NCI-H2029 (cell line): ENCODE measurements around the gene FAM3B.

Experiments
- DNase-seq: peaks from one replicate; lab custom pipeline; 2025; lab: John Stamatoyannopoulos, UW

FAM3B gene

DNA sequence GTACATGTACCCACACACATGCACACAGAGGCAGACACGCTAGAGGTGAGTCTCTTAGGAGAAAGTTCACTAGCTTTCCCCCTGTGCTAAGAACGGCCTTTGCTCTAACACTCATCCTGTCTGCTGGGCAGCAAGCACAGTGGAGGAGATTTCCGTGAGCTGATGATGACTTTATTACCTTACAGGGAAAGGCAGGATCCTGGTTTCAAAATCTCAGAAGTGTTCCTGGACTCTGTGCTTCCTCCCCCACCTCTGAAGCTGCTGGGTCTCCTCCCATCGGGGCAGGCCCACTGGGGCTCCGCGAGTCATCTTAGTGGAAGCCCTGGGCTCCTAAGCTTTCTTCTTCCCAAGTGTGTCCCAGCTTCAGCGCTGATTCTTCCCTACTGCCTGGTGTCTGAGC lies 2.7 kb downstream of the FAM3B start:
- DNase-seq = no peak

DNA sequence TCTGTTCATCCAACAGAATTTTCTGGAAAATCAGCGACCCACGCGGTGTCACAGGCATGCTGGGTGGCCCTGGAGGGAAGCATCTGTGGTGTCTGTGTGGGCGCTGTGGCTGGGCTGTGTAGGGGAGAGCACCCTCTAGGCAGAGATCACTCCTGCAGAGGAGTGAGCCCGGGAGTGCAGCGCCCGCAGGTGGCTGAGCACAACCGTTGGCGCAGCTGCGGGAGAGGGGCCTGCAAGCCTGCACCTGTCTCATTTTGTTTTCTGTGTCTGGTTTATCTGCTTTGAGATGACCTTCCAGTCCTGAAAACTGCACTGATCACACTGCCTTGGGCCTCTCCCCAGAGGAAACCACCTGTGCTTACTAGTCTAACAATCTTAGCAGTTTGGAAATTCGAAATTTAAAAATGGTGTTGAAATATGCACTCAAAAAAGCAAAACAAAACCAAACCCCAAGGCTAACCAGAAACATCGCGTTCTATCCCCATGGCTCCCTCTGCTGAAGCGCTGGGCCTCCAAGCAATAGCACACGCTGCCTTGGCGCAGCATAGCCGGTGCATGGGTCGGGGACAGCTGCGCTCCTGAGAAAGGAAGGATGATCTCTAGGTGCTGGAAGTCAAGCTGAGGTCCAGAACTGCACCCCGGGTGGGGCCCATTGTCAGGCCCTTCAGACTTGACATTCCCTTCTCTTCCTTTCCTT lies 4.8 kb downstream of the FAM3B start:
- DNase-seq = no peak

DNA sequence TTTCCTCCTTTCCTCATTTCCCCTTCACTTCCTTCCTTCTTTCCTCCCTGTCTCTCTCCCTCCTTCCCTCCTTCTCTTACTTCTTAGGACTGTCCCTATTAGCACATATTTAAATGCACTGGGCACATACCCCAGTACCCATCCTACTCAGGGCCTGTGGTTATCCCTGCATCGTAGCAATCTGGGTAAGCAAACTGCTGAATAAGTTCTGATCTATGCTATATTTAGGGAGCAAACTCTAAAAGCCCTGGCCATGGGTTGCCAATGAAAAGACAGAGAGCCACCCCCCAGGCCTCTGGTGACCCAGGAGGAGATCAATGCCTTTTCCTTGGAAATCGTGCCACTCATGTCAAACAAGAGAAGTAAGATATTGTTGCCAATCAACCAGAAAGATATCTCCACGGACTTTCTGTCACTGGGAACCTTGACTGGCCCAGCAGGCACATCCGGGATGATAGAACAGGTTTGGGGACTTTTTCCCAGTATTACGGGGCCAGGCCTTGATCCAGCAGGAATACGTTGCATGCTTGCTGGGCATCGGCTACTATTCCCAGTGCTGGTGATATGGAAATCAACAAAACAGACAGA lies 5.4 kb downstream of the FAM3B start:
- DNase-seq = no peak

DNA sequence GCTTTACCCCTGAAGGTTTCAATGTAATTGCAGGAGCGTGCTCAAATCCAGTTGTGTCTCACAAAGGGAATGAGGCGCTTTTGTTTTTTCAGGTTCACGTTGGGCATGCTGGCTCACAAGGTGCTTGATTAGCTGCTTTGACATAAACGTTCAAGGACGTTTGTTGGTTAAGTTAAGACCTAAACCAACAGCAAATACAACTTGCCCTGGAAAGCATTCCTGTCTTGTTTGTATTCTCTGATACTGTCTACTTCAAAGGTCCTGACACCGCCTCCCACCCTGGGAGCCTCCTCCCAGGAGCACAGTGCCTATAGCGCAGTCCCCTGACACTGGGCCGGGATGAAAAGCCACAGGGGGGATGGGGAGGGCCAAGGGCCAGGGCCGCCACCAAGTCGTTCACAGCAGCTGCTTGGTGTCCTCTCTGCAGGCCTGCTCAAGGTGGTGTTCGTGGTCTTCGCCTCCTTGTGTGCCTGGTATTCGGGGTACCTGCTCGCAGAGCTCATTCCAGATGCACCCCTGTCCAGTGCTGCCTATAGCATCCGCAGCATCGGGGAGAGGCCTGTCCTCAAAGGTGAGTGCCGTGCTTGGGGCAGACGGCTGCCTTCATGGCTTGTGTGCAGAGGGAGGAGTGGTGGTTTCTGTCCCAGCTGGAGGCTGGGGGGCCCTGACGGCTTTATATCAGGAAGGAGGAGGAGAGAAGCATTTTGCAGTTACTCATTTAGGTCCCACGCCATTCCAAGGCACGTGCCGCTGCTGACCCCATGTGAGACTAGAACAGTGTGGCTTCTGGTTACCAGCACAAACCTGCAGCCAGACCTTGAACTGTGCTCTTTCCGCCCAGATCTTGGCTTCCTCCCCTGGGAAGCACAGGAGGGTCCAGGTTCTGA lies 6.1 kb downstream of the FAM3B start:
- no peak for DNase-seq

DNA sequence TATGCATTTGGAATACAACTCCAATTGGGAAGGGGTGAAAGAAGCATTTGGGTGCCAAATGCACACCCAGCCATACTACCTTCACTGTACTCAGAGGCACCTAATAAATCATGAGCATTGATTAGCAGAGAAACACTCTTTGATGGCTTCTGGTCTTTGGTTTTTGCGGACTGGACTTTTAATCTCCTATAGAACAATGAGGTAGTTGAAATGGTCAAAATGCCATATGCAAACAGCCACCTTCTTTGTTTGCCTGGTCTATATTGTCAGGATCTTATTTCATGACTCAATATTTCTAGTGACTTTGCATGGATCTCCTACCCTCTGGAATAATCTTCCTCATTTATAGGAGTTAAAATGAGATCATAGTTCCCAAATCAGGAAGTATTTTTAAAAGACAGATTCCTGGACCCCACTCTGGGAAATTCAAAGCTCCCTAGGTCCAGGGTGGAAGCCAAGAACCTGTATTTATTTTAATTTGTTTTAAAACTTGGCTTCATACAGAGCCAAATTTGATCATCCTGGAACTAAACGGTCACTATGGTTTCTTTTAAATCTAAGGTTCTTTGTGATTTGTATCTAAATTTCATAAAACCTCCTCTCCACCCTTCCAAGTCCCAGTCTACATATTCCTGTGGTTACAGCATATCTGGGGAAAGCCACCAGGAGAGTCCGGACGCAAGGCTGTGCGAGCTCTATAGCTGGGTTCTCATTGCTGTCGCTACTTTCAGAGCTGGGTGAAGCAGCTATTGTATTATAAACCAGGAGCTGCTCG lies 8.7 kb downstream of the FAM3B start:
- no peak for DNase-seq

DNA sequence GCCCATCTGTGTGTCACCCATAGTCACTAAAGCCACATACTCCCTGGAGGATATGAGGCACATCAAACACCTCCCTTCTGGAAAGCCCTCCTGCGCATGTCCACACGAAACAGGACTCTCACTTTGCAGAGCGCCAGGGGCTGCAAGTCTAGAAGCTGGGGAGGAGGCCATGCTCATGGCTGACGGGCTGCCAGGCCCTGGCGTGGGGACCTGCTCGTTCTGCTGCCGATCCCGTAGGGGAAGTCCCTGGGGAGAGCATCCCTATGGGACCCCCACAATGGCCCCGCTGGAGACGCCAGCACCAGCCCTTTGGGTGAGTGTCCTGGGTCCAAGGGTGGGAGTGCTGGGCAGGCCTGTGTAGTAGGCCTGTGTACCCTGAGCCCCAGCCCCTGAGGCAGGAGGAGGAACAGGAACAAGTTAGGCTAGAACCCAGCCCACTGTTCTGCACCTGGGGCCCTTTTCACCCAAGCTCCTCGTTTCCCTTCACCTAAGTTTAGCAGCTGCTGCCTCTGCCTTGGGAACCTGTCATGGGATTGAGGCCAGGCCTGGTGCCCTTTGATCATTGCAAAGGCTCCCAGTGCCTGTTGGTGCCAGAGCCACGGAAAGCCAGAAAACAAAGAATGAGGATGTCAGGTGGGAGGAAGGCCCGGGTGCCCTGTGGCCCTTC lies 9.9 kb downstream of the FAM3B start:
- DNase-seq = no peak

DNA sequence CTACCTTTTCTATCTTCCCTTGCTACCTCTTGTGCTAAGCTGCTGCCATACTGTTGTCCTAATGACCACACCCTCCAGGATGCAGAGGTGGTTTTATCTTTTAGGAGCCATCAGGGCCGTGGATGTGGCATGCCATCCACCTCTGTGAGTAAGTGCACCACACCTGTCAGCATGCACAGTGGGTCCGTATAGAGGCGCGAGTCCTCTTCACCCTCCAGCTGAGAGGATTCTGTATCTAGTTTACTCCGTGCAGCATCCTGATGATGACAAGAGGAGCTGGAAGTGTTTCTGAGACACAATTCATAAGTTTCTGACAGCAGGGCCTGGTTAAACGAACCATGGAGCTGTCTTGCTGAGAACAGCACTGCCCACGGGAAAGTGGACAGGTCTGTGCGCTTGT lies 11.2 kb downstream of the FAM3B start:
- no peak for DNase-seq

DNA sequence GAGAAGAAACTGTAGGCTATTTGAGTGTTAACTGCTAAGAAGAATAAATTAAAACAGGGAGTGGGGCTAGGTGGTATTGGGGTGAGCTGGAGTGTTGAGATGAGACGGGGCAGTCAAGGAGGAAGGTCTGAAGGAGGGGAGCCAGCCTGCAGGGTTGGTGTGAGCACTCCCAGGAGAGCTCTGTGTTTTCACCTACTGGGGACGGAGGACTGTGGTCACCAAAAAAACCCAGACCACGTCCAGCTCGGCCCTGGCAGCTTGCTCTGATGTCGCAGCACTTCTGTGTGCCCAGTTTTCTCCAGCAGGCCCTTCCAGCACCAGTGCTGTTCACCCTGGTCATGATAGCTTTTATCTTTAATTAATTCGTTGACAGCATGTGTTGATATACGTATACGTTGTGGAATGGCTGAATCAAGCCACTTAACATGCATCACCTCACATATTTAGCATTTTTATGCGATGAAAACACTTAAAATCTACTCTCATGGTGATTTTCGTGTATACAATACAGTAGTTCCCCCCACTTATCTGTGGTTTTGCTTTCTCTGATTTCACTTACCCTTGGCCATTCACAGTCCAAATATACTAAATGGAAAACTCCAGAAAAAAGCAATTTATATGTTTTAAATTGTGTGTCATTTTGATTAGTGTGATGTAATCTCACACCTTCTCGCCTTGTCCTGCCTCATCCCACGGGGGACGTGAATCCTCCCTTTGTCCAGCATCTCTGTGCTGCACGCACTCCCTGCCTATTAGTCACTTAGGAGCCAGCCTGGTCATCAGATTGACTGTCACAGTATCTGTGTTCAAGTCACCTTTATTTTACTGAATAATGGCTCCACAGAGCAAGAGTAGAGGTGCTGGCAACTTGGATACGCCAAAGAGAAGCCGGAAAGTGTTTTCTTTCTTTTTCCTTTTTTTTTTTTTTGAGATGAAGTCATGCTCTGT lies 12.3 kb downstream of the FAM3B start:
- DNase-seq = no peak

DNA sequence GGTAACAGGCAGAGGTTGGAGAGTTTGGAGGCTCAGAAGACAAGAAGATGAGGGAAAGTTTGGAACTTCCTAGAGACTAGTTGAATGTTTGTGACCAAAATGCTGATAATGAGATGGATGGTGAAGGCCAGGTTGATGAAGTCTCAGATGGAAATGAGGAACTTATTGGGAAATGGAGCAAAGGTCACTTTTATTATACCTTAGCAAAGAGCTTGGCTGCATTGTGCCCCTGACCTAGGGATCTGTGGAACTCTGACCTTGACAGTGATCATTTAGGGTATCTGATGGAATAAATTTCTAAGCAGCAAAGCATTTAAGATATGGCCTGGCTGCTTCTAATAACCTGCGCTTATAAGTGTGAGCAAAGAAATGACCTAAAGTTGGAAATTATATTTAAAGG lies 17.2 kb downstream of the FAM3B start:
- no peak for DNase-seq

DNA sequence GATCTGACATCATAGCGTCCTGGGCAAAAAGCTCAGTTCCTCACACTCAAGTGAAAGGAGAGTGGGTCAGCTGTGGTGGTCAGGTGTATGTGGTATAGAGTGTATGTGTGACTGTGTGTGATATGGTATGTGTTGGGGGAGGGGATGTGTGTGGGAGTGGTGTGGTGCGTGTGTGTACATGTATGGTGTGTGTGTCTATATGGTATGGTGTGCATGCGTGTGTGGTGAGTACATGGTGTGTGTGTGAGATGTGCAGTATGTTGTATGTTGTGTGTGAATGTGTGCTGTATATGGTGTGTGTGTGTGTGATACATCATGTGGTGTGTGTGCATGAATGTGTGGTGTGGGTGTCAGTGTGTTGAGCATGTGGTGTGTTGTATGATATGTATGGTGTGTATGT lies 20.9 kb downstream of the FAM3B start:
- DNase-seq = no peak

DNA sequence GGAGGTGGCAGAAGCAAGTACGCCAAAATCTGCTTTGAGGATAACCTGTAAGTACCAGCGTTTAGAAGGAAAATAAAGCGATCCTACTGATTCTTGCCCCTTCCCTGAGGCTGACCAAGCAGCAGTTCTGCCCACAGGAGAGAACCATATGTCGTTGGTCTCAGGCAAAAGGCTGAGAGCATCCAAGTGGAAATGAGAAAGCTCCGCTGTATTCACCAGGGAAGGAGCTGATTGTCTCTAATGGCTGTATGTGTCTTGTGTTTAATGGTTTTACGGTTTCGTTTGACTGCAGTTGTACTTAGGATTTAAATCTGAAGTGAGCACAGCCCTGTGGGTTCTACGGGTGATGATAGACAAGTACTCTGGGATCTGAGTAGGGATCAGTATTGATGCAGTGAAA lies 21.9 kb downstream of the FAM3B start:
- no peak for DNase-seq

DNA sequence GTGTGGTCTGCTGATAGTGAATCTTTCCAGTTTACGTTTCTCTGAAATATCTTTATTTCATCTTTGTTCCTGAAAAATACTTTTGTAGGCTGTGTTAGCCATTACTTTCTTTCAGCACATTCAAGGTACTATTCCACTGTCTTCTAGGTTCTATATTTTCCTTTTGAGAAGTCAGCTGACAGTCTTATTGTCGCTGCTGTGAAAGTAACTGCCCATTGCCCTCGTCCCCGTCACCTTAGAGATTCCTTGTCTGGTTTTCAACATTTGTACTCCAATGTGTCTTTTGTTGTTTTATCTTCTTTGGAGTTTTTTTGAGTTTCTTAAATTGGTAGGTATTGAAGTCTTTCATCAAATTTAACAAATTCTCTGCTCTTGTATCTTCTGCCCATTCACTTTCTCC lies 25.4 kb downstream of the FAM3B start:
- no peak for DNase-seq

DNA sequence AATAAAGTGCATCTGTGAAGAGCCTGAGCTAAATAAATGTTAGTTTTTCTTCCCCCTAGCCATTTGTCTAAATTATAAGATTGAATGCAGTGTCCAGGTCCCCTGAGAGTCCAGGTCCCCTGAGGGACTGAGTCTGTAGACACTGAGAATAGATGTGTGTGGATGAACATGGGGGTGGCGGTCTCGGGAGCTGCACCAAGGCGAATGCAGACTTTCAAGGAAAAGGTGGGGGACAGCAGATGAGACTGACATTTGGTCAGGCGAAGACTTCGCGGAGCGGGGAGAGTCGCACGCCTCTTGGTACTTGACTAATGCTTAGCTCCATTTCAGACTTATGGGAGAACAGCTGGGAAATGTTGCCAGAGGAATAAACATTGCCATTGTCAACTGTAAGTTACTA lies 27.5 kb downstream of the FAM3B start:
- no peak for DNase-seq

DNA sequence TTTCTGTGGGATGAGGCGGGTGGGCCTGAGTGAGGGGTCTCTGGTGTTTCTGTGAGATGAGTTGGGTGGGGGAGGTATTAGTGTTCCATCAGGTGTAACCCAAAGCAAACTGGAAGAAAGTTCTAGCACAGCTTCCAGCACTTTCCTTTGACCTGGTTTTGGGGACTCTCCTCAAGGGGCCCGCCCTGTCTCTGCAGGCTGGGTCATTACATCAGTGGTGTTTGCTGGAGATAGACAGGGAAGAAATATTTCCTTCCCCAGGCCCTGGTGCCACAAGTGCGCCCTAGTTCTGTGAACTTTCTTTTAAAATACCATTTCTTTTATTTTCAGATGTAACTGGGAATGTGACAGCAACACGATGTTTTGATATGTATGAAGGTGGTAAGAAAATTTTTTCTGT lies 28.8 kb downstream of the FAM3B start:
- no peak for DNase-seq

DNA sequence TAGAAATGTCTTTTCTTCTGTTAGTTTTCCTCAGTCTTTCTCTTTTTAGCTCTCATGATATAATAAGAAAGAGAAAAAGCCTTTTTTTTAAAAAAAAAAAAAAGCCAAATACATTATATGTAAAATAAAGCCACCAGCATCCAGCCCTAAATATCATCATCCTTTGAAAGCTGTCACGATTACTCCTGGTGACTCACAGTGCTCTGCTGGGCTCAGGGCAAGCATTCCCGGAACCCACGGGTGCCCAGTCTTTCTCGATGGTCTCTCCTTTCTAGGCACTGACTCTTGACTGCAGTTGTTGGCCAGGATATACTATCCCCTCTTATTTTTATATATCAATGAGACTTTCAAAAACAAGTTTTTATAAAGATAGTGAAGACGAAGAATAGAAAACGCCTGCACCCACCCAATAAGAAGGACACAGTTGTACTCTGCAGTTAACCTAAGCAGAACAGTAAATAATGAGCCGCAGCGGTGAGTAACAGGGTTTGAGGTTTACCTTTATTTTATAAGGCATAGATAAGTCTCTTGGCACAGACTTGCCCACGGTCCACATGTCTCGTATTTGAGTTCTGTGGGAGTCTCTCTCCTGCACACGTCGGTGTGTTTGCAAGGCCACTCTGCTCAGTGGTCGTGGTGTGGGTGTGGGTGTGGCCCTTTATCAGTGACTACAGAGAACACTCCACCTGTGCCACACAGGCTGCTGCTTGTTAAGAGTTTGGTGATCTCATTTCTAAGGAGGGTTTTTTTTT lies 29.5 kb downstream of the FAM3B start:
- DNase-seq = no peak

DNA sequence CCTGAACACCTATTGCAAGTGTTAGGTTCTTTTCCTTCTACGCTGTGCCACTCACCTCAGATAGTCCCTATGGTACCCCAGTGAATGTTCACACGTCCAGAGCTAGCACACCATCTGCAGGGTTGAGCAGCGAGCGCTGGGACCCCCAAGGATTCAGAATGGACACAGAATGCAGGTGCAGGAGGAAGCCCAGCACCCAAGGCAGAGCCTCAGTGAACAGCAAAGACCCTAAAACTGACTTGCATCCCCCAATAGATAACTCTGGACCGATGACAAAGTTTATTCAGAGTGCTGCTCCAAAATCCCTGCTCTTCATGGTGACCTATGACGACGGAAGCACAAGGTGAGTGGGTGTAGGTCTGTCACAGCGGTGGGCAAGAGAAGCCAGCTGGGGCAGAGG lies 30.2 kb downstream of the FAM3B start:
- DNase-seq = no peak

DNA sequence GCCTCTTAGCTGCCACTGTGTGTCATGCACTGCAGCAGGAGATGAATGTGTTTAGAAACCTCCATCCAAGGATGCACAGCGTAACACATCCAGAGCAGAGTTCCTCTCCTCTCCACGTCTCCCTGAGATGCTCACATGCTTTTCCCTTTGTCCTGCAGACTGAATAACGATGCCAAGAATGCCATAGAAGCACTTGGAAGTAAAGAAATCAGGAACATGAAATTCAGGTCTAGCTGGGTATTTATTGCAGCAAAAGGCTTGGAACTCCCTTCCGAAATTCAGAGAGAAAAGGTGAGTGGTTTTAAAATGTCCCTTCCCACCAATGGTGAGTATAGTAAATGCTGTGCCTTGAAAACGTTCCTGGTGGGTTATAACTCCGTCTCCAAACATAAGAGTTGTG lies 31.8 kb downstream of the FAM3B start:
- no peak for DNase-seq

DNA sequence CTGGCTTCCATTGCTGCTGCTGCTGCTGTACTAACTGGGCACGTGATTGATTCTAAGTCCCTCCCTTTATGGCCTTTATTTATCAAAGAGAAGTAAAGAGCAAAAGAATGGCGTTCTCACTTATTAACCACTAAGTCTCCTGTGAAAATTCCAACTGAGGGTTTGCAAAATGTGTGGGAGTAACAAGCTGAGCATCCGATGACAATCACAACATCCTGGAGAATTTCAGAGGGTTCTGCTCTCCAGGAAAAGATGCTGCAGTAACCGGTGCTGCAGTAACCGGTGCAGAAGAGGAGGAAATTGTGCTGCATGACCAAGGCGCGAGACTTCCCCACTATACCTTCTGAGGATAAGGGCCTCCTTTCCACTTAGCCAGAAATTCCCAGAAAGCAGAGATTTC lies 32.5 kb downstream of the FAM3B start:
- DNase-seq = no peak

DNA sequence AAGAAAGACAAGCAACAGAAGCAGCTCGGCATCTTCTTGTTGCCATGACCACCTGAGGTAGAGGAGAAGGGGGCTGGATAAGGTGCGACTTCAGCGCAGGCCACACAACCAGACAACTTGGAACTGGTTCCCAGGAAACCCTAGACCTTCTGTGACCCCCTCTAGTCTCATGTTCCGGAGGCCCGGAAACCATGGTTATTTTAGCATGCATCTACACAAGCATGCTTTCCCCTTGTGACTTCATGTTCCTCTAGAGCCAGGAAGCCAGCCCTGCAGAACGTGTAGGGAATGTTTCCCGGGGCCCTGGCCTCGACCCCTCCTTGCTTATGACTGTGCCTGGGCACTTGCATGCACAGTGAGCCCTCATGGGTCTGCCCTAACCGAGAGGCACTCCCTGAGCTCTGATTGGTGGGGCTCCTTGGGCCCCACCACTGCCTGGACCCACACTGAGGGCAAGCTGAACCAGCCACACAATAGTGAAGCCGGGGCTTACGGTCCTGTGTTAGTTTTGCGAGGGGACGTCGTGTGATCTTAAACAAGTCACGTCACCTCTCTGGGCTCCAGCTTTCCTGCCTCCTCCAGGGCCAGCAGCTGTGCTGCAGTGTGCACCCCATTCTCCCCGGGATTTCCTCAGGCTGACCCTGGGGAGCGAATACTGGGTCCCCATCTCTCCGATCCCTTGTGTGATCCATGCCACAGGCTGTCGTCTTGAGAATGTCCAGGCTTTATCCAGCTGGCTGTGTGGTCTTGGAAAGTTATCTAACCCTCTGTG lies 33.2 kb downstream of the FAM3B start:
- DNase-seq = no peak
